ENCODE results near the gene GNG10. TPM values are rescaled to one million over a fixed set of nuclear protein-coding genes. Genes with fewer than 3 reads are reported as not detected.

GNG10 gene
- total RNA-seq, 2 experiments from 2014 or later: 14.3 to 17.2 TPM

DNA sequence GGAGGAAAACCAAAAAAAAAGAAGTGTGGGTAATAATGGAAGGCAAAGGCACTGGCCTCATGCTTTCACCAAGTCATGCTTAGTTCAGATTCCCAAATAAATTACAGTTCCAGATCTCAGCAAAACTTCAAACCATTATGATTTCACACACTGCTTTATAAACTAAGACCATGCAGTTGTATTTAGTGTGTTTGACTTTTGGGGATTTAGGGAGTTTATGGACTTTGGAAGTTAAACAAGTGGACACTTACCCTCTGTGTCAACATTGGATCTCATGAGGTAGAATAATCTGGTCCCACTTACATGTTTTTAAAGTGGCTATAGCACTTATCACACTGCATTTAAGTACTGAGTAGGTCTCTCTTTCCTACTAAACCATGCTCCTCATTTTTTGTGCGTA lies 26.5 kb upstream of the GNG10 start:
- POLR2A ChIA-PET: no interaction called here
- no peak overlapping the region for H3K27ac Mint-ChIP-seq
- CTCF ChIA-PET: no interaction called here
- peaks cover 44% of the 10 kb centered on the region for H3K36me3 Mint-ChIP-seq (ENCODE audit: low read depth)
- H3K27me3 Mint-ChIP-seq: no peaks in the 10 kb centered on the region
- ATAC-seq (no peak), DNase-seq (no peak)
- TF ChIP-seq, protein P1, sequence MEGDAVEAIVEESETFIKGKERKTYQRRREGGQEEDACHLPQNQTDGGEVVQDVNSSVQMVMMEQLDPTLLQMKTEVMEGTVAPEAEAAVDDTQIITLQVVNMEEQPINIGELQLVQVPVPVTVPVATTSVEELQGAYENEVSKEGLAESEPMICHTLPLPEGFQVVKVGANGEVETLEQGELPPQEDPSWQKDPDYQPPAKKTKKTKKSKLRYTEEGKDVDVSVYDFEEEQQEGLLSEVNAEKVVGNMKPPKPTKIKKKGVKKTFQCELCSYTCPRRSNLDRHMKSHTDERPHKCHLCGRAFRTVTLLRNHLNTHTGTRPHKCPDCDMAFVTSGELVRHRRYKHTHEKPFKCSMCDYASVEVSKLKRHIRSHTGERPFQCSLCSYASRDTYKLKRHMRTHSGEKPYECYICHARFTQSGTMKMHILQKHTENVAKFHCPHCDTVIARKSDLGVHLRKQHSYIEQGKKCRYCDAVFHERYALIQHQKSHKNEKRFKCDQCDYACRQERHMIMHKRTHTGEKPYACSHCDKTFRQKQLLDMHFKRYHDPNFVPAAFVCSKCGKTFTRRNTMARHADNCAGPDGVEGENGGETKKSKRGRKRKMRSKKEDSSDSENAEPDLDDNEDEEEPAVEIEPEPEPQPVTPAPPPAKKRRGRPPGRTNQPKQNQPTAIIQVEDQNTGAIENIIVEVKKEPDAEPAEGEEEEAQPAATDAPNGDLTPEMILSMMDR (IDR thresholded peaks at IDR 0.05): no peak
- no peaks in the 10 kb centered on the region for H3K9me3 Mint-ChIP-seq
- no peak overlapping the region for H3K4me3 Mint-ChIP-seq
- intact Hi-C loops (cut with micrococcal nuclease): no loop called here
- peaks cover 40% of the 10 kb centered on the region for H3K4me1 Mint-ChIP-seq (ENCODE audit: low read depth)

DNA sequence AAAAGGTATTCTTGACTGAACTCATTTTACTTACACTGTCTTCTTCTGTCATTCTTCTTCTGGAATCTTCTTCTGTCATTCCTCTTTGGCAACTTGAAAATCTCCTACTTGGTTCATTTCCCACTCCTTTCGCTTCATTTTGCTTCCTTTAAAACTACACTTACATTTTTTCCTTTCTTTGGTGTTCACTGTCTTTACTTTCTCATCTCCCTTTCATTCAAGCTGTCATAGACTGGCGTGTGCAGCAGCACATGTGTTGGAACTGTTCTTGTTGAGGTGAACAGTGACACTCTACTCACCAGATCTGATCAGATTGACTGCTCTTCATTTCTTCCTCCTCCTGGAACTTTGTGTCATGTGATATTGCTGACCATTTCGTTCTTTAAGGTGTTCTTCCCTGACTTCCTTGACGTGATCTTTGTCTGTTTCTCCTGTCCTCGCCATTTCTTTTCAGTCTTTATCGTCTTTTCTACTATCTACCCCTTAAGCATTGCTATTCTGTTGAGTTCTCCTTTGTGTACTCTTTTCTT lies 23.9 kb upstream of the GNG10 start:
- no peak overlapping the region for H3K27ac Mint-ChIP-seq
- no peak overlapping the region for H3K4me3 Mint-ChIP-seq
- no peak for DNase-seq
- peaks cover 35% of the 10 kb centered on the region for H3K36me3 Mint-ChIP-seq (ENCODE audit: low read depth)
- H3K4me1 Mint-ChIP-seq (ENCODE audit: low read depth): peaks cover 37% of the 10 kb centered on the region
- no peaks in the 10 kb centered on the region for H3K9me3 Mint-ChIP-seq
- ChIA-PET POLR2A (no interaction called here), CTCF (interaction anchor here (1.1 to 1.2 kb wide), 2 partner anchors 16 to 39 kb away, joined by 3 read pairs; no protein-coding TSS in a partner anchor)
- no peak for ATAC-seq
- H3K27me3 Mint-ChIP-seq: no peaks in the 10 kb centered on the region
- TF ChIP-seq, protein P1 (IDR thresholded peaks at IDR 0.05): no peak
- intact Hi-C loops (cut with micrococcal nuclease): no loop called here

DNA sequence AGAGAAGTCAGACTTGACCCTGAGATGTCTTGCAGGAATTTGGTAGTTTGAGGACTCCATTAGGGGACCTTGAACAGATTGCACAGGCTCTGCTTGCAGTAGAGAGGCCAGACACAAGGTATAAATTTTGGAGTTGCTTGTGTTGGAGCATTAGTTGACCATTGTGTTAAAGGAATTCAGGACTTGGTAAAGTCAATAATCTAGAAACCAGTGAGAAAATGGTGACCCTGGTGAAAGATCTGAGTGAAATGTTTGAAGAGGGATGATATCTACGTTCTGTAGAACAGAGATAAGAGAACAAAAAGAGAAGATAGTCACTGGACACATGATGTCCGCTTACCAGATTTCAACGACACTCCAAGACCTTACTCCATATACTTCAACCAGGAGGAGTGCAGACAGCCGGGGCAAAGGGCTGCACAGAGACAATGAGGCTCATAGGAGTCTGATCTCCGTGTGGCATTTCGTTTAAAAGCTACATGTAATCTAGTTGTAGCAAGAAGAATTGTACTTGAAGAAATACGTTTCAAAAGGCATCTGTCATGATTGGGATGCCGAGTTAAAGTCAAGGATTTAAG lies 17.1 kb upstream of the GNG10 start:
- H3K9me3 Mint-ChIP-seq: no peaks in the 10 kb centered on the region
- intact Hi-C loops (cut with micrococcal nuclease): no loop called here
- no peak overlapping the region for H3K27ac Mint-ChIP-seq
- ChIA-PET POLR2A (no interaction called here), CTCF (no interaction called here)
- H3K27me3 Mint-ChIP-seq: no peaks in the 10 kb centered on the region
- no peak for ATAC-seq
- H3K4me1 Mint-ChIP-seq (ENCODE audit: low read depth): no peaks in the 10 kb centered on the region
- DNase-seq: no peak
- TF ChIP-seq, protein P1 (IDR thresholded peaks at IDR 0.05): no peak
- H3K4me3 Mint-ChIP-seq: no peak overlapping the region
- peaks cover 37% of the 10 kb centered on the region for H3K36me3 Mint-ChIP-seq (ENCODE audit: low read depth)

- intact Hi-C loops (cut with micrococcal nuclease): no loop called here
- H3K36me3 Mint-ChIP-seq (ENCODE audit: low read depth): peaks cover 44% of the 10 kb centered on the region
- no peak for ATAC-seq
- TF ChIP-seq, protein P1 (IDR thresholded peaks at IDR 0.05): no peak
- ChIA-PET POLR2A (no interaction called here), CTCF (no interaction called here)
- no peak overlapping the region for H3K27ac Mint-ChIP-seq
- DNase-seq: no peak
- H3K27me3 Mint-ChIP-seq: no peaks in the 10 kb centered on the region
- H3K4me3 Mint-ChIP-seq: no peak overlapping the region
- no peaks in the 10 kb centered on the region for H3K4me1 Mint-ChIP-seq (ENCODE audit: low read depth)
- no peaks in the 10 kb centered on the region for H3K9me3 Mint-ChIP-seq
These were observed 15.6 kb upstream of the GNG10 start for GRCh38 chr9:111645806-111646205.

DNA sequence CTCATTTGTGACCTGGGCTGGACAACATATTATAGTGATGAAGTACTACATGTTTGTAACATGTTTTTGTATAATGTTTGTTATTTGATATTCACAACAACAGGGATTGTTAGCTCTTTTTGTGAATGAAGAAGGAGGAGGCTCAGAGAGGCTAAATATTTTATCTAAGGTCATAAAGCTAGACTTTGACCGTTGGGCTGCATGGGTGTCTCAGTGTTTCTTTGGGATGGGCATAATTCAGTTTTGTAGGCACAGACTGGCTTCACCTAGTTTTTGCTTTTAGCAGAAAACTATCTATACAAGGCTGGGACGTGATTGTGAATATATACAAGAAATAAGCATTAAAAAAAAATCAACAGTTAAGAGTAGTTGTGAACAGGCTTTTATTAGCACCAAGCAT lies 15.0 kb upstream of the GNG10 start:
- ChIA-PET CTCF (no interaction called here), POLR2A (no interaction called here)

More for the DNA sequence above, 15.0 kb upstream of the GNG10 start:
- Mint-ChIP-seq H3K27ac (no peak overlapping the region), H3K4me3 (no peak overlapping the region), H3K36me3 (ENCODE audit: low read depth) (peaks cover 44% of the 10 kb centered on the region), H3K27me3 (no peaks in the 10 kb centered on the region), H3K4me1 (ENCODE audit: low read depth) (no peaks in the 10 kb centered on the region), H3K9me3 (no peaks in the 10 kb centered on the region)
- intact Hi-C loops (cut with micrococcal nuclease): no loop called here
- no peak for ATAC-seq
- TF ChIP-seq, protein P1 (IDR thresholded peaks at IDR 0.05): no peak
- DNase-seq: no peak

All from activated CD8-positive, alpha-beta T cell treated with anti-CD3 and anti-CD28 coated beads for 36 hours (primary cell).